D341Med (cell line): ENCODE measurements around the gene ISG20L2.

ENCODE experiments used
- DNase-seq: peaks from one replicate; pipeline ENCODE4 v3.0.0; 2012; ENCODE audit warnings: low spot score

The ISG20L2 gene

GRCh38 chr1:156706657-156707416, 21.7 kb downstream of the ISG20L2 start:
- DNase-seq = peak; percentile 45

GRCh38 chr1:156705918-156706656, 22.5 kb downstream of the ISG20L2 start:
- peak; percentile 88 for DNase-seq

- DNase-seq = peak; percentile 74
Measured at GRCh38 chr1:156705321-156705917, 23.1 kb downstream of the ISG20L2 start, which contains the start of gene CRABP2. Gene CRABP2, minus strand, starts transcription at chr1:156705583. Its CDS starts 137 bp downstream, at chr1:156705446.

GRCh38 chr1:156704930-156705320, 23.6 kb downstream of the ISG20L2 start:
- DNase-seq = peak; percentile 41

GRCh38 chr1:156704166-156704711, 24.3 kb downstream of the ISG20L2 start:
- DNase-seq = peak; percentile 31

GRCh38 chr1:156703741-156704140, 24.8 kb downstream of the ISG20L2 start:
- DNase-seq = peak; percentile 70

- peak; percentile 28 for DNase-seq
Measured at GRCh38 chr1:156703336-156703735, 25.2 kb downstream of the ISG20L2 start.

GRCh38 chr1:156700736-156701531, 27.6 kb downstream of the ISG20L2 start:
- no peak for DNase-seq

GRCh38 chr1:156698995-156699394, 29.6 kb downstream of the ISG20L2 start:
- no peak for DNase-seq

- no peak for DNase-seq
Measured at GRCh38 chr1:156697481-156697880, 31.1 kb downstream of the ISG20L2 start.

GRCh38 chr1:156696755-156697154, 31.8 kb downstream of the ISG20L2 start:
- no peak for DNase-seq

GRCh38 chr1:156694690-156694962, 33.9 kb downstream of the ISG20L2 start:
- no peak for DNase-seq

GRCh38 chr1:156693848-156694689, 34.5 kb downstream of the ISG20L2 start:
- no peak for DNase-seq

- DNase-seq = no peak
Measured at GRCh38 chr1:156692925-156693847, 35.4 kb downstream of the ISG20L2 start.

- no peak for DNase-seq
Measured at GRCh38 chr1:156692441-156692924, 36.1 kb downstream of the ISG20L2 start.

- no peak for DNase-seq
Measured at GRCh38 chr1:156691665-156692440, 36.7 kb downstream of the ISG20L2 start.

GRCh38 chr1:156691191-156691590, 37.4 kb downstream of the ISG20L2 start:
- no peak for DNase-seq

- no peak for DNase-seq
Measured at GRCh38 chr1:156690675-156691036, 37.9 kb downstream of the ISG20L2 start.
